LNCaP clone FGC (cell line): ENCODE measurements around the gene DCLRE1C.
A peak's percentile ranks its signal among the peaks of the same experiment; 100 is the strongest.

Experiments
- DNase-seq: peaks from one replicate; pipeline ENCODE4 v3.0.0-alpha.2; 2011; ENCODE audit warnings: low read depth
- H3K4me3 ChIP-seq: 2 replicates; pipeline ENCODE4 v1.5.1; 2011; ENCODE audit warnings: mild to moderate bottlenecking, low read depth, low read length, control low read depth
- TF ChIP-seq, protein P1 (sequence below): IDR thresholded peaks from 2 replicates; pipeline ENCODE4 v1.5.1; 2012; ENCODE audit warnings: mild to moderate bottlenecking; ENCODE audit not compliant: control insufficient read depth, insufficient read depth; ENCODE audit errors: extremely low read depth

DCLRE1C gene

DNA sequence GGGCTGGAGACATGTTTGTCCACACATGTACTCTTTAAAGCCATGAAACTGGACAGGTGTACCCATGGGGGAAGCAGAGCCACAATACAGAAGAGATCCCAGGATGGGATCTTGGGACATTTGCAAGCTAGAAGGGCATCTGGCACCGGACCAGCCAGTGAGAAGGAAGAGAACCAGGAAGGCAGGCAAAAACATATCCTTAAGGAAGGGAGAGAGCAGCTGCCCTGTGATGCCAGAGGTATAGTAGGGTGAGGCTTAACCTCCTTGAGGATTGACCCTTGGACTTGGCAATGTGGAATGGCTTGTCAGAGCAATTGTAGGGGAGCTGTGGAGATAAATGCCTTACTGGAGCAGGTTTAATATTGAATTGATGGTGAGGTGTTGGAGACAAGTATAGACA lies 93.1 kb downstream of the DCLRE1C start:
- no peak for DNase-seq
- TF ChIP-seq, protein P1, sequence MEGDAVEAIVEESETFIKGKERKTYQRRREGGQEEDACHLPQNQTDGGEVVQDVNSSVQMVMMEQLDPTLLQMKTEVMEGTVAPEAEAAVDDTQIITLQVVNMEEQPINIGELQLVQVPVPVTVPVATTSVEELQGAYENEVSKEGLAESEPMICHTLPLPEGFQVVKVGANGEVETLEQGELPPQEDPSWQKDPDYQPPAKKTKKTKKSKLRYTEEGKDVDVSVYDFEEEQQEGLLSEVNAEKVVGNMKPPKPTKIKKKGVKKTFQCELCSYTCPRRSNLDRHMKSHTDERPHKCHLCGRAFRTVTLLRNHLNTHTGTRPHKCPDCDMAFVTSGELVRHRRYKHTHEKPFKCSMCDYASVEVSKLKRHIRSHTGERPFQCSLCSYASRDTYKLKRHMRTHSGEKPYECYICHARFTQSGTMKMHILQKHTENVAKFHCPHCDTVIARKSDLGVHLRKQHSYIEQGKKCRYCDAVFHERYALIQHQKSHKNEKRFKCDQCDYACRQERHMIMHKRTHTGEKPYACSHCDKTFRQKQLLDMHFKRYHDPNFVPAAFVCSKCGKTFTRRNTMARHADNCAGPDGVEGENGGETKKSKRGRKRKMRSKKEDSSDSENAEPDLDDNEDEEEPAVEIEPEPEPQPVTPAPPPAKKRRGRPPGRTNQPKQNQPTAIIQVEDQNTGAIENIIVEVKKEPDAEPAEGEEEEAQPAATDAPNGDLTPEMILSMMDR = no peak

GRCh38 chr10:14859775-14860174 lies 94.1 kb downstream of the DCLRE1C start:
- TF ChIP-seq, protein P1 = no peak
- DNase-seq = peak; percentile 63
- H3K4me3 ChIP-seq = no peak overlapping the region

More for the DNA sequence above, 93.1 kb downstream of the DCLRE1C start:
- H3K4me3 ChIP-seq = no peak overlapping the region

DNA sequence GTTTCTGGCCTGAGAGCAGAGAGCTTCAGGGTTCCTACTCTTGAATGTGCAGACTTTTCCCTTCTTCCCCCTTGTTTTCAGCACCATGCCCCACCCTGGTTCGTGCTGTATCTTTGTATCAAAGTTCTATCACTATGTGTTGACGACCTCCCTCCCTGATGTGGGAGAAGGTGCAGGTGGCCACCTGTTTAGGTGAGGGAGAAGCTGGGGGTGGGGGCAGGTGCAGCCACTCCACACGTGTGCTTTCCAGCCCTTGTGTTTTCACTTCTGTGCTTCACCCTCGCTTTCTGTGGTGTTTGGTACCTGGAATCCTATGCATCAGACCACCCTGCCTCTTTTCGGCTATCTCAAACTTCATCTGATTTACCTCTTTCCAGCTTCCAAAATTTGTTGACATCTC lies 94.9 kb downstream of the DCLRE1C start:
- H3K4me3 ChIP-seq = no peak overlapping the region
- TF ChIP-seq, protein P1 = no peak
- DNase-seq = no peak

- H3K4me3 ChIP-seq = no peak overlapping the region
- DNase-seq = no peak
- TF ChIP-seq, protein P1 = no peak
Measured at GRCh38 chr10:14858338-14858960, 95.4 kb downstream of the DCLRE1C start.

DNA sequence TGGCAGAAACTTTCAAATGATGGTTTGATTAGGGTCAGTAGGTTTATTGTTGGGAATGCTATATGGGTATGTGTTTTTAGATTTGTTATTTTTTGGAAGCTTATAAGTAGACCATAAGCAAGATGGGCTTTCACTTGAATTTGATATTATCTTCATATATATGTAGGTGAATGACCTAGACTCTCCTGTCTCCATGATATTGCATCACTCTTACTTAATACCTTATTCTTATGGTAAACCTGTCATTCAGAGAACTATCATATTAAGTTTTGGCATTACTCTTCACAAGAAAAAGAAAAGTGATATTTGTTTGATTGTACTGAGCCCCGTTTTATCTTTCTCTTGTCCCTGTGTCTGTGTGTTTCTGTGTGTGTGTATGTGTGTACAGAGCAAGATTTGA lies 98.4 kb downstream of the DCLRE1C start:
- TF ChIP-seq, protein P1 = no peak
- DNase-seq = no peak
- no peak overlapping the region for H3K4me3 ChIP-seq

- H3K4me3 ChIP-seq = no peak overlapping the region
- no peak for DNase-seq
- TF ChIP-seq, protein P1 = no peak
Measured at GRCh38 chr10:14852236-14852635, 101.7 kb downstream of the DCLRE1C start.
